ENCODE measurements around the gene LDLRAD2.
"Not testable (repeated sequence)": the region's sequence is repeated elsewhere in the genome, so short reads cannot be mapped to it uniquely, and the experiment has no call there.

LDLRAD2 gene

GRCh38 chr1:21783679-21784603 lies 28.1 kb upstream of the LDLRAD2 start:
- DNase-seq (ENCODE audit: low spot score): peak; percentile 91

- DNase-seq (ENCODE audit: low spot score): not testable (repeated sequence)
These were observed 26.3 kb upstream of the LDLRAD2 start for GRCh38 chr1:21785764-21786163.

GRCh38 chr1:21786640-21787039 lies 25.4 kb upstream of the LDLRAD2 start:
- no peak for DNase-seq (ENCODE audit: low spot score)

GRCh38 chr1:21793104-21793503 lies 19.0 kb upstream of the LDLRAD2 start:
- DNase-seq (ENCODE audit: low spot score): no peak

GRCh38 chr1:21794656-21795055 lies 17.4 kb upstream of the LDLRAD2 start:
- no peak for DNase-seq (ENCODE audit: low spot score)

- no peak for DNase-seq (ENCODE audit: low spot score)
These were observed 17.0 kb upstream of the LDLRAD2 start for GRCh38 chr1:21795075-21795474.

GRCh38 chr1:21799730-21800129 lies 12.3 kb upstream of the LDLRAD2 start:
- no peak for DNase-seq (ENCODE audit: low spot score)

GRCh38 chr1:21801100-21801499 lies 11.0 kb upstream of the LDLRAD2 start:
- no peak for DNase-seq (ENCODE audit: low spot score)

- DNase-seq (ENCODE audit: low spot score): no peak
These were observed 7.5 kb upstream of the LDLRAD2 start for GRCh38 chr1:21804536-21804935.

- no peak for DNase-seq (ENCODE audit: low spot score)
These were observed 1.5 kb downstream of the LDLRAD2 start for GRCh38 chr1:21813542-21813941.

GRCh38 chr1:21814241-21814918 lies 2.3 kb downstream of the LDLRAD2 start:
- peak; percentile 93 for DNase-seq (ENCODE audit: low spot score)

- no peak for DNase-seq (ENCODE audit: low spot score)
These were observed 3.0 kb downstream of the LDLRAD2 start for GRCh38 chr1:21814981-21815582.

GRCh38 chr1:21815724-21816321 lies 3.8 kb downstream of the LDLRAD2 start:
- DNase-seq (ENCODE audit: low spot score): peak; percentile 1

- peak; percentile 3 for DNase-seq (ENCODE audit: low spot score)
These were observed 4.7 kb downstream of the LDLRAD2 start for GRCh38 chr1:21816602-21817302.

- peak; percentile 97 for DNase-seq (ENCODE audit: low spot score)
These were observed 6.6 kb downstream of the LDLRAD2 start for GRCh38 chr1:21818656-21819055.

GRCh38 chr1:21820597-21821232 lies 8.7 kb downstream of the LDLRAD2 start:
- DNase-seq (ENCODE audit: low spot score): peak; percentile 1

- peak; percentile 5 for DNase-seq (ENCODE audit: low spot score)
These were observed 9.4 kb downstream of the LDLRAD2 start for GRCh38 chr1:21821385-21822019.

GRCh38 chr1:21822349-21822748 lies 10.3 kb downstream of the LDLRAD2 start:
- DNase-seq (ENCODE audit: low spot score): peak; percentile 93

- no peak for DNase-seq (ENCODE audit: low spot score)
These were observed 11.3 kb downstream of the LDLRAD2 start for GRCh38 chr1:21823206-21823979.

Data from iPS-NIHi11 (cell line).